H9 (cell line): ENCODE data around the gene KRT12. TPM values are rescaled to one million over a fixed set of nuclear protein-coding genes. Genes with fewer than 3 reads are reported as not detected.

Experiments used
- DNase-seq: peaks from one replicate; pipeline ENCODE4 v3.0.0-alpha.2; 2017
- H2AFZ ChIP-seq: one replicate; pipeline ENCODE4 v1.6.1; 2013; ENCODE audit warnings: mild to moderate bottlenecking, low read length, control low read depth, moderate library complexity
- H2AK5ac ChIP-seq: 2 replicates; pipeline ENCODE4 v1.6.1; 2013; ENCODE audit warnings: low read length, control low read depth, mixed read lengths; ENCODE audit not compliant: insufficient read length
- H2BK120ac ChIP-seq: one replicate; pipeline ENCODE4 v1.6.1; 2013; ENCODE audit warnings: low read depth, mild to moderate bottlenecking, low read length, control low read depth, inconsistent platforms; ENCODE audit not compliant: poor library complexity, severe bottlenecking
- H2BK12ac ChIP-seq: 2 replicates; pipeline ENCODE4 v1.6.1; 2013; ENCODE audit warnings: low read length, control low read depth, mixed read lengths, low read depth; ENCODE audit not compliant: insufficient read length
- H2BK15ac ChIP-seq: 2 replicates; pipeline ENCODE4 v1.6.1; 2013; ENCODE audit warnings: low read depth, low read length, control low read depth
- H2BK20ac ChIP-seq: one replicate; pipeline ENCODE4 v1.6.1; 2013; ENCODE audit warnings: low read depth, mild to moderate bottlenecking, low read length, control low read depth, inconsistent platforms; ENCODE audit not compliant: poor library complexity, severe bottlenecking
- H2BK5ac ChIP-seq: 2 replicates; pipeline ENCODE4 v1.6.1; 2013; ENCODE audit warnings: low read length, control low read depth, mixed read lengths; ENCODE audit not compliant: insufficient read length
- H3K14ac ChIP-seq: 2 replicates; pipeline ENCODE4 v1.6.1; 2013; ENCODE audit warnings: low read length, control low read depth; ENCODE audit not compliant: insufficient read depth
- H3K18ac ChIP-seq: 2 replicates; pipeline ENCODE4 v1.6.1; 2013; ENCODE audit warnings: low read depth, mild to moderate bottlenecking, mixed read lengths, low read length, control low read depth; ENCODE audit not compliant: insufficient read length
- H3K23ac ChIP-seq: 2 replicates; pipeline ENCODE4 v1.6.1; 2013; ENCODE audit warnings: low read length, control low read depth, mixed read lengths, low read depth; ENCODE audit not compliant: insufficient read length
- H3K23me2 ChIP-seq: 2 replicates; pipeline ENCODE4 v1.6.1; 2013; ENCODE audit warnings: low read depth, mild to moderate bottlenecking, mixed read lengths, low read length, control low read depth; ENCODE audit not compliant: insufficient read length, poor library complexity, severe bottlenecking
- H3K27ac ChIP-seq: 2 replicates; pipeline ENCODE4 v1.5.1; 2013; ENCODE audit warnings: low read length, control low read depth, mixed read lengths, low read depth; ENCODE audit not compliant: insufficient read length
- H3K27me3 ChIP-seq: 2 replicates; pipeline ENCODE4 v1.6.1; 2013; ENCODE audit warnings: low read length, control low read depth, inconsistent platforms; ENCODE audit not compliant: insufficient read depth
- H3K4ac ChIP-seq: 2 replicates; pipeline ENCODE4 v1.6.1; 2013; ENCODE audit warnings: low read depth, mild to moderate bottlenecking, control low read depth, inconsistent platforms, low read length, moderate library complexity
- H3K4me1 ChIP-seq: 2 replicates; pipeline ENCODE4 v1.6.1; 2013; ENCODE audit warnings: low read length, control low read depth, inconsistent platforms; ENCODE audit not compliant: insufficient read depth
- H3K4me2 ChIP-seq: 2 replicates; pipeline ENCODE4 v1.6.1; 2013; ENCODE audit warnings: low read length, control low read depth, mixed read lengths; ENCODE audit not compliant: insufficient read length, insufficient read depth
- H3K56ac ChIP-seq: 2 replicates; pipeline ENCODE4 v1.6.1; 2013; ENCODE audit warnings: low read depth, mild to moderate bottlenecking, mixed read lengths, low read length, control low read depth; ENCODE audit not compliant: insufficient read length
- H3K79me1 ChIP-seq: 2 replicates; pipeline ENCODE4 v1.6.1; 2013; ENCODE audit warnings: low read depth, mild to moderate bottlenecking, moderate library complexity, low read length, control low read depth, inconsistent platforms; ENCODE audit not compliant: insufficient read depth, poor library complexity, severe bottlenecking
- H3K79me2 ChIP-seq: 2 replicates; pipeline ENCODE4 v1.6.1; 2013; ENCODE audit warnings: low read length, control low read depth, inconsistent platforms; ENCODE audit not compliant: insufficient read depth
- H3K9ac ChIP-seq: 2 replicates; pipeline ENCODE4 v1.6.1; 2013; ENCODE audit warnings: low read length, control low read depth, mixed read lengths; ENCODE audit not compliant: insufficient read length; ENCODE audit errors: extremely low read depth
- H3K9me3 ChIP-seq: one replicate; pipeline ENCODE4 v1.6.1; 2013; ENCODE audit warnings: low read depth, low read length, inconsistent platforms; ENCODE audit not compliant: control insufficient read depth
- H3T11ph ChIP-seq: one replicate; pipeline ENCODE4 v1.6.1; 2013; ENCODE audit warnings: mild to moderate bottlenecking, low read length, control low read depth, inconsistent platforms
- H4K20me1 ChIP-seq: one replicate; pipeline ENCODE4 v1.6.1; 2013; ENCODE audit not compliant: control insufficient read depth, insufficient read length, insufficient read depth
- H4K5ac ChIP-seq: 2 replicates; pipeline ENCODE4 v1.6.1; 2013; ENCODE audit warnings: low read depth, mild to moderate bottlenecking, mixed read lengths, low read length, control low read depth; ENCODE audit not compliant: insufficient read length
- H4K8ac ChIP-seq: replicated peaks from 2 replicates; pipeline ENCODE4 v1.6.1; 2013; ENCODE audit warnings: low read length, control low read depth, mixed read lengths, low read depth; ENCODE audit not compliant: insufficient read length
- H4K91ac ChIP-seq: 2 replicates; pipeline ENCODE4 v1.6.1; 2013; ENCODE audit warnings: low read depth, mild to moderate bottlenecking, moderate library complexity, mixed read lengths, low read length, control low read depth; ENCODE audit not compliant: insufficient read length
- H3K27ac Mint-ChIP-seq, 3 experiments: 2 replicates in 2 of 3; 3 replicates in 1 of 3; pipeline ENCODE4 v1.8.0; 2020 to 2021; ENCODE audit warnings: mixed read lengths in 3 of 3, mild to moderate bottlenecking in 1 of 3, moderate library complexity in 1 of 3
- H3K27me3 Mint-ChIP-seq: 2 replicates; pipeline ENCODE4 v1.8.0; 2021; ENCODE audit warnings: low read depth, mild to moderate bottlenecking, moderate library complexity, mixed read lengths
- H3K36me3 Mint-ChIP-seq, 3 experiments: 2 replicates in 2 of 3; 3 replicates in 1 of 3; pipeline ENCODE4 v1.8.0; 2020 to 2021; ENCODE audit warnings: low read depth in 3 of 3, mixed read lengths in 3 of 3; ENCODE audit not compliant: insufficient read depth in 1 of 3
- H3K4me1 Mint-ChIP-seq, 2 experiments: 2 replicates each; pipeline ENCODE4 v1.8.0; 2020; ENCODE audit warnings: mixed read lengths in 2 of 2
- H3K4me3 Mint-ChIP-seq, 2 experiments: 2 replicates in 1 of 2; 3 replicates in 1 of 2; pipeline ENCODE4 v1.8.0; 2020 to 2021; ENCODE audit warnings: mild to moderate bottlenecking in 2 of 2, mixed read lengths in 2 of 2, moderate library complexity in 1 of 2
- H3K9me3 Mint-ChIP-seq, 2 experiments: 2 replicates in 1 of 2; 3 replicates in 1 of 2; pipeline ENCODE4 v1.8.0; 2020; ENCODE audit warnings: mild to moderate bottlenecking in 2 of 2, mixed read lengths in 2 of 2, moderate library complexity in 1 of 2
- CTCF ChIP-seq: fragments of 200-600 bp; sonication (generic); conservative IDR thresholded peaks from 3 replicates; pipeline ENCODE4 v1.8.0; 2021; ENCODE audit warnings: antibody characterized with exemption, mild to moderate bottlenecking
- WGBS: extraction: QIAGEN DNeasy Blood & Tissue Kit; methylation state at CpG from one replicate; pipeline ENCODE4 v1.1.7; 2013; ENCODE audit warnings: missing lambda C conversion rate, low lambda C conversion rate, mixed read lengths; ENCODE audit not compliant: insufficient read length; ENCODE audit errors: extremely low coverage; 5-methylcytosine and 5-hydroxymethylcytosine counted together
- total RNA-seq: library from RNA; stranded (reverse); gene quantifications from 2 replicates; pipeline ENCODE4 v1.2.1, GENCODE V29; 2021

The KRT12 gene
- total RNA-seq, 1 experiment from 2014 or later, result not detected

- H3K4ac ChIP-seq, result no peak overlapping the region
- H3K9ac ChIP-seq, result no peak overlapping the region
- H3T11ph ChIP-seq, result no peak overlapping the region
- H3K79me1 ChIP-seq, result no peaks in the 10 kb centered on the region
- no peak overlapping the region for H4K5ac ChIP-seq
- no peak overlapping the region for H3K14ac ChIP-seq
- H2BK20ac ChIP-seq, result no peak overlapping the region
- no peaks in the 10 kb centered on the region for H3K9me3 ChIP-seq
- H2BK5ac ChIP-seq, result no peak overlapping the region
- no peak overlapping the region for H2AFZ ChIP-seq
- H3K23ac ChIP-seq, result no peak overlapping the region
- H2BK12ac ChIP-seq, result no peak overlapping the region
- no peak overlapping the region for H3K56ac ChIP-seq
- no peaks in the 10 kb centered on the region for H4K20me1 ChIP-seq
- Mint-ChIP-seq H3K4me1 (peaks cover 20 to 24% of the 10 kb centered on the region in 2 experiments), H3K27me3 (no peaks in the 10 kb centered on the region), H3K9me3 (no peaks in the 10 kb centered on the region), H3K4me3 (no peak overlapping the region), H3K36me3 (no peaks in the 10 kb centered on the region), H3K27ac (no peak overlapping the region)
- no peak overlapping the region for H4K8ac ChIP-seq
- no peaks in the 10 kb centered on the region for H3K23me2 ChIP-seq
- no peaks in the 10 kb centered on the region for H3K27me3 ChIP-seq
- H2BK15ac ChIP-seq, result no peak overlapping the region
- H3K18ac ChIP-seq, result no peak overlapping the region
- H3K79me2 ChIP-seq, result no peaks in the 10 kb centered on the region
- no peak overlapping the region for H4K91ac ChIP-seq
- no peak overlapping the region for H3K27ac ChIP-seq
- no peak overlapping the region for H2BK120ac ChIP-seq
- no CpG with 5 or more reads among the region's 7 CpGs for WGBS
- no peaks in the 10 kb centered on the region for H3K4me1 ChIP-seq
- no peak for DNase-seq
- no peak for TF ChIP-seq CTCF
- H3K4me2 ChIP-seq, result no peak overlapping the region
- no peak overlapping the region for H2AK5ac ChIP-seq
Measured at GRCh38 chr17:40871316-40871715, 4.3 kb upstream of the KRT12 start.
